ENCODE data around the gene ALG12. TPM values are rescaled to one million over a fixed set of nuclear protein-coding genes. Genes with fewer than 3 reads are reported as not detected.

ALG12 gene
- total and polyA plus RNA-seq, 2 of the 8 experiments (the other 6 are each of a cell fraction or from before 2014, with no cell fraction given), result 13.4 to 22.5 TPM

DNA sequence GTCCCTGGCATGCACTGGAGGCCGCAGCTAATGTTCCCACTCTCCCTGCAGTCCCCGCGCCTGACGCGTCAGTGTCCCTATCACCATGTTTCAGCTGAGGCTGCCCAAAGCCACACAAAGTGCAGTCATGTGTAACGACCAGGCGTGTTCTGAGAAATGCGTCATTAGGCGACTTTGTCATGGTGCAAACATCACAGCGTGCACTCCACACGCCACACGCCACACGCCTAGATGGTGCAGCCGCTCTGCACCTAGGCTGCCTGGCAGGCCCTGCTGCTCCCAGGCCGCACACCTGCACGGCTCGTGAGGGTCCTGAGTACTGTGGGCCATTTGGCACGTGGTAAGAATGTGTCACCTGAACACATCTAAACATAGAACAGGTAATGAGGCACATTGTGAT is 2.6 kb upstream of the ALG12 start (continued):
- TF ChIP-seq CBX8 (IDR thresholded peaks at IDR 0.05; ENCODE audit: borderline replicate concordance, low read depth, low read length), result no peak
- TF ChIP-seq ASH2L (IDR thresholded peaks at IDR 0.05; ENCODE audit: low read length), result no peak
- TF ChIP-seq CHD1 (IDR thresholded peaks at IDR 0.05; ENCODE audit: low read depth, low read length), result no peak
- no peak for TF ChIP-seq SP2 (IDR thresholded peaks at IDR 0.05; ENCODE audit: low read length)
- no peak for TF ChIP-seq GABPA (IDR thresholded peaks at IDR 0.05; ENCODE audit: borderline replicate concordance, insufficient read depth, low read length)
- TF ChIP-seq NANOG (IDR thresholded peaks at IDR 0.05; ENCODE audit: insufficient read depth, low read depth, low read length, poor library complexity, severe bottlenecking), result no peak
- no peak for TF ChIP-seq EP300 (IDR thresholded peaks at IDR 0.05; ENCODE audit: borderline replicate concordance in 1 of 2, low read depth in 2 of 2, low read length in 2 of 2)

Measured in H1 (cell line).